ENCODE data around the gene METTL14.

The METTL14 gene

DNA sequence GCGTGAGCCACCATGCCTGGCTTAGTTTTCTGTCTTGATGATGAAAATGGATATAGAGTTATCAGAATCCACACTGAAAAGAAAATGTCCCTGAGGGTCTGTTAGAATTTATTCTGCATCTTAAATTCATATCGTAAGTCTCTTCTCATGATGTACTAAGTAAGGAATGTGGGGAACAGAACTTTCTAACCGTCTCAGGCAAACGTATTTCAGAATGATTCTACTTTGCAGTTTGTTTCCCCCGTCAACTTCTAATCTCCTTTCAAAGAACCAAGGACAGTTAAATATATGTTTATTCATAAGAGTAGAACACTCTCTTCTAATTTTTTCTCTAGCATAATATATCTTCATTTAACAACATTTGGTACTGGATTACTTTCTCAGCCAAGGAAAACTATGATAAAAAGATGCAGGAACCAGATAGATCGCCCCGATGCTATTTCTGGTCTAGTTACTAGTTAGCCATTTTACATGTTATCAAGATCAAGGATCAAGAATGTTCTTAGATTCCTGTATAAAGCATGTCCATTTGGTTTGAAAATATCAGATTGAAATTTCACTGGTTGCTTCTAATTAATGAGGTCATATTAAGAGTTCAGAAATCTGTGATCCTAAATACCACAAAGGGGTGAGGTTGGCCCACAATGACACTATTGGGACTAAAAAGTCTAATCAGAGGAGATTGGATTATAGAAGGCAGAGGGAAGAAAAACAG, 49.5 kb downstream of the METTL14 start:
- DNase-seq (ENCODE audit: low read depth), result no peak

DNA sequence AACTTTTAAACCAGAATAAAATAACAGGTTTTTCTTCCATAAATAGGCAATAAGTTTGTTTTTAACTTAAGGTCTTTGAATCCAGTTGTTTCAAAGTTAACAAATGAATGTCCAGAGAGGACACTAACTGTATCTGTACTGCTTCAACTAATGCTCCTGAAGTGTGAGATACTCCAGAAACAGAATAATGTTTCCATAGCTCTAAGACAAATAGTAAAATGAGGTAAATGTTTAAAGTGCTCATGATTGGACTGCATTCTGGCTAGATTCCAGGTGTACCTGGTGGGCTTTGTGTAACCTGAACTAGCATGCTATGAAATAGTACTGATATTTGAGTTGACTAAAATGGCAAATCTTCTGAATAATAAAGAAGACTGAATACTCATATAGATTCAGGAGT, 51.7 kb downstream of the METTL14 start:
- DNase-seq (ENCODE audit: low read depth), result no peak

DNA sequence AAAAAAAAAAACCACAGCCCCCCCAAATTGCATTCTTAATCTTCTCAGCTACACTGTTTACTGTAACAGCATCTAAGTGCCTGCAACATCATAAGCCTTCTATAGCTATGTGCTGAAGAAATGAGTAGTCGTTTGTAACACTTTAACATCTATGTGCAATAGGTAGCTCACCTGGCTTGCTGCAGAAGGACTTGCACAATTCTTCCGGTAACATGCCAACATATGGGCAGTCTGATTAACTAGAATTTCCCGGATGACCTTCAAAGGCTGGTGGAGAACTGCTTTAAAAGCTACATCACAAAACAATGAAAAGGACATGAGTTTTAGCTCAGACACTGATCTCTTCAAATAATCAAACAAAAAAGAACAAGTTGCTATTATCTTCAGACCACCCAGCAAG, 52.9 kb downstream of the METTL14 start:
- no peak for DNase-seq (ENCODE audit: low read depth)

DNA sequence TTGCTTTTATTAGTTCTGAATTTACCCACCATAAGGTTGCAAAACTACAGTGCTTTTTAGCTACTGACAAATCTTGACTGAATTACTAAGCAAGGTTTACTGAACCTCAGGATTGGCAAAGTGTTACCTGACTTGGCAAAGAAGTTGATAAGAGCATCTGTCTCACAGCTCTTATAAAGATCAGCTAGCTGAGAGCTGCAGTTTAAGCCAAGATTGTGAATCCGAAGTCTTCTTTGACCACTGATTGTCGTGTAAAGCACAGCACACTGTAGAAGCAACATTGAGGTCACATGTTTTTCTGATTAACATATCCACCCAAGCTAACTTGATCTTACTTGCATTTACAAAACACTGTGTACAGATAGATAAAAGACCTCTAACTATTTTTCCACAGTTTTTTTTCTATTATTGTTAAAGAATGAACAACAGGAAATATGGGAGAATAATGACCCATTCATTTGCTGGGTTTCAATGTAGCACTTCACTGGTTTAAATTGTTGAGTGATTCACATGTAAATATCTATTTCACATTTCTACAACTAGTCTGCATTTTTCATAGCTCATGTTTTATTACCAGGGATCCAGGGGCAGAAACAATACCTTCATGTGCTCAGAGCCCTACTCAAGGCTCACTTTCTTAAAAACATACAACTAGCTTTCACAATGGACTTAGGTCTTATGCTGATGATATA, 54.0 kb downstream of the METTL14 start:
- DNase-seq (ENCODE audit: low read depth), result no peak

DNA sequence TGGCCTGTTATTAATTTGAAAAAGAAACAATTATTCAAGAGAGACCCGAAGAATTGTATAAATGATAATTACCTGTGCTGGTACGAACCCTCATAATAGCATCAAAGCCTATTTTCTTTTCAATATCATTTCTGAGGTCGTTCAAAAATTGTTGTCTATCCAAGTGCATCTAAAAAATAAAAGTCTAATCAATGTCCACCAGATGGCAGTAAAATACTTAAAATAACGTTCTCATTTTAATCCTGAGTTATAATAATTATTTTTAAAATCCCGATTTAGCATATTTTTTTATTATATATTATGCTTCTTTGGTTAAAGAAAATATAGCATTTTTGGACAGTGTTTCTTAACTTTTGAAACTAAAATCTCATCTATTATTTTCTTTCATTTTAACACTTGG, 55.7 kb downstream of the METTL14 start:
- DNase-seq (ENCODE audit: low read depth), result no peak

DNA sequence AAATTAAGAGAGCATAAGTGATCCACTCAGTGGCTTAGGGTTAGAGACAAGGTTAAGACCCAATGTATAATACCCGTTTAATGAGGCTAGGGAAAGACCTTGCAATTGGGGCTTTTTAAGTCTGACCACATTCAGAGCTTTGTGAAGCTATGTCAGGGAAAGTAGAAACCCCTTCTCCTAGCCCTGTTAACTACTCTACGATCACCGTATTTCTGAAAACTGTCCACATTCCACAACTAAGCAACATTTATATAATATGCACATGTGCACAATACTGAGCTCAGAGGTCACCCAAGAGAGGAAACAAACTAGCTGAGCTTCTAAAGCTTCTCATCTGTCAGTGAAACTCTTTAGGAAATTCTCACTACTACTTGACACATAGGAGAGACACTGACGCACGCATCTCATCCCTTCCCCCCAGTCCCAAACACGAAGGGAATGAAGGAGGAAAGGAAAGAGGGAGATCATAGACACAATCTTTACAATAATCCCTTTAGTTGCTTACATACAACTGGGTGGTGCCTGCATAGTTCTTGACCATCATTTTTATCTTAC, 56.2 kb downstream of the METTL14 start:
- DNase-seq (ENCODE audit: low read depth), result no peak

DNA sequence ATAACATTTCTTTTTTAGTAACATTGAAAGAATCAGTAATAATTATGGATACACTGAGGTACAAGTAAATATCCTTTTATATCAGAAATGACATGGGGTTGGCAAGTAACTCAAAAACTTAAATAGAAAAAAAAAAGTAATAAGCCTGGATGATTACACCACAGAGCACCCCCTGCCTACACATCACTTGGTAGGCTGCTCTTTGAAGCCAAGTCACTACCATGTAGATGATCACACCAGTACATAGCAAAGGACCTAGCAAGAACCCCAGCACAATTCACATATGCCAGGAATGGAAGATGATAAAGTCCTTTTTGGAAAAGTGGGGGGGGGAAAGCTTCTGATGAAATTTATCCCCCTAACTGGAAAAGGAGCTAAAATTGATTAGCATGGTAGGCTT, 56.9 kb downstream of the METTL14 start:
- no peak for DNase-seq (ENCODE audit: low read depth)

DNA sequence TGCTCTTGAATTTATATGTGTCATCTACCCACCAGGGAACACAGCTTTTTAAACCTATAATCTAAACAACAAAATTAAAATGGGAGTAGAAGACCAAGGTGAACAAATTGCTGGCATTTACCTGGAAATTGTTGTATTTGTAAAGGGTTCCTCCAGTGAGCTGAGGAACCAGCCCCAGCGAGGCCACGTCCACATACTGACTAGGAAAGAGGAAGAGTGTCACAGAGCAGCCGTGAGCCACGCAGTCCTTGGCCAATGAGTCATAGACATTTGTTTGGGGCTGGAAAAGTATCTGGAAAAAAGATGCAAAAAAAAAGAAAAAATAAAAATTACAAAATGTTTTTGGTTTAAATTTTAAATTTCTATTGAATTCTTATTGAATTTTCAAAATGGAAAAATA, 58.7 kb downstream of the METTL14 start:
- no peak for DNase-seq (ENCODE audit: low read depth)

DNA sequence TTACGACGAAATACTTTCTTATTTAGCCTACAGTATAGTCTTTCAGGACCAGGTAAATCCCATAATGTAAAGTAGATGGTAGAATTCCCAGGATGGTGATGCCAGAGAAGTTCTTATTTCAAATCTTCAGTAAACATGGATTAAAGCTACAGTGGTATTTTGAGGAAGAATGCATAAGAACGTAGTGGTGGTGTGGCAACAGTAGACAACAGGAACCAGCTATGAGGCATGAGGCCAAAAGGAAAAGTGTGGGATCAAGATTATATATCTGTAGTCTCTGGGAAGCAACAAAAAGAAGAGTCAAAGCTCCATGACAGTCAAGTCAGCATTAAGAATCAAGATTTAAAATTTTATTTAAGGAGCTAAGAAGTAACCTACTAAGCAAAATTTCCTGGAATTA, 60.2 kb downstream of the METTL14 start:
- DNase-seq (ENCODE audit: low read depth), result no peak

DNA sequence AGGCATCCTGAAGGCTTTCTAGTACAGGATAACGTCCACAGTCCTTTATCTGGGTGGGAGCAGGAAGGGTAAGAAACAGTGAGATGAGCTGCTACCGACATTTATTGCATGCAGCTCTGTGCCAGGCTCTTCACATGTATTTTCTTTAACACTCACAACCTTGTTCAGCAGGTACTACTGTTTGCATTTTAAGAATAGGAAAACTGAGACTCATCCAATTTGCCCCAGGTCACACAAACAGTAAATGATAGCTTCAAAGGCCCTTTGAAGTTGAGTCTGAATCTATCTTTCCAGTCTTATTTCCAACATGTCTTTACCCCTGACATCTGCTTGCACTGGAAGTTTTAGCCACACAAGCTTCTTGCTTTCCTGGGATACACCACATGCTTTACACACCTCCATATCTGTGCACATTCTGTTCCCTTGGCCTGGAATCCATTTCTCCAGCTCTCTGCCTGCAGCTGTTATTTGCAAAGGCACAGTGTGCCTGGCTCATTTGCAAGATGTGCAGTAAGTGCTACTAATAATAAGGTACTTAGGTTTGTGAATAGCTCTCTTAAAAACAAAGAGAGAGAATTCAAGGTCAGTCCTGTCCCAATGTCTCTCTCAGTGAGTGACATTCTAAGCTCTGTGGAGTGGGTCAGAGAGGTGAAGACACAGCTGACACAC, 61.2 kb downstream of the METTL14 start:
- DNase-seq (ENCODE audit: low read depth), result no peak

DNA sequence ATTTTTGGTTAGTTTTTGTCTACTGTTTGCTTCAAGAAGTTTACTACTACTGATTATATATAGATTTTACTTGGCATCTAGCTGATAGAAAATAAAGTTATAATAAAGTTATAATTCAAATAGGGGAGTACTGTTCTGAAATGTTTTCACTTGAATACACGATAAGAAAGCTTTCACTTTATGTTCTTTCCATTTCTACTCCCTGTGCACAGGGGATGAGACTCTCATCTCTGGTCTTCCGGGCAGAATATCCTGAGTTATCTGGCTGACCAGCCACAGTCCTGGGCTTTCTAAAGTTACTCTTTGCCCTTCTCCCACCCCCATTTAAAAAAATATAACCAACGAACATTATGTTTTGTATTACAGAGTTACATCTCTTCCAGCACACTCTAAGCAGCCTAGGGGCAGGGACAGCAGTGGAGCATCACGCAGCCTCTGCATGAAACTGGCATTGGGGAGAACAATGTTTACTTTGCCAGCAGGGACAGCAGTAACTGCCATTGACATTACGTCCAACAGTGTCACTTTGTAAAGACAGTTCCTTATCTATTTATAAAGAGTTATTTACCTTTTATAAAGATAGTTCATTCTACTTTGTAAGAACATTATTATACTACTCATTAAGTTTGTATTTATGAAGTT, 64.3 kb downstream of the METTL14 start:
- no peak for DNase-seq (ENCODE audit: low read depth)

DNA sequence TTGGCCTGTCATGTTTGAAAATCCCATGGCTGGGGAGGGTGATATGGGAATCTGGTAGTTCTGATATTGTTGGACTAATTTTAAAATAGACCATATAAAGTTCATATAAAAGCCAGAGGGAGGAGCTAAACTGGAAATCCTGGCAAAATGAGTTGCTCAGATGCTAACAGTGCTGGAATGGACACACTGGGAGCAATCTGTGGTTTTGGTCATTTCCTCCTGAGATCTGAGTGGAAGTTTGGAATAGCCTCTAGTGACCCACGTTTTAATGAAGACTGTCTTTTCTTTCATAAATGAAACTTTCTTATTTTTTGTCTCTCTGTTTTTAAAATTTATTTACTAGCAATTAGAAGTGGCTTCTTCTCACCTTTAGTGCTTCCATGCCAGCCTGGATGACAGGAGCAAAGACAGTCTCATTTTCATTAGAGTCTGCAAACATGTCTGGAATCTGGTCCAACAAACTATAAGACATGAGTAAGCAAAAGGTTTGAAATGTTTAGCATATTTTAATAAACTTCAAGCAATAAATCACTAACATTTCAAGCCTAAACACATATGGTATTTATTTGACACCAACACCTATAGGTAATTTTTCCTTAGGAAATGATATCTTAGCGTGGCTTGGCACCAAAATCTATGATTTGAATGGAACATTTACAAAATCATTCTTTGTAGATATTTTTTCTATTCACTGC, 66.6 kb downstream of the METTL14 start:
- DNase-seq (ENCODE audit: low read depth), result peak; percentile 91

DNA sequence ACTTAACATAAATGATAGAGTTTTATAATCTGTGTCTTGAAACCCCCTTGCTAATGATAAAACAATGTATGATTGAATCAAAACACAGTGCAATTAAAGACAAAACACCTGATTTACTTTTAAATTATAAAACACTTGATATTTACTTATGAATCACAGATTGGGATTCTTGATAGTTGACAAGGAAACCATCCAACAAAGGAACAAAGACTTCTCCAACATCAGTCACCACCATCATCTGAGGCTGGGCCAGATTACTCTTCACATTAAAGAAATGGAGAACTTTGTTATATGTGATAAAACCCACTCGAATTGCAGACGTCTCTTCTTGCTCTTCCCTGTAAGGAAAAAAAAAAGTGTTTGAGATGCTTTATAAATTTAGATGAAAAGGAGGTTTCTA, 67.4 kb downstream of the METTL14 start:
- DNase-seq (ENCODE audit: low read depth), result no peak

DNA sequence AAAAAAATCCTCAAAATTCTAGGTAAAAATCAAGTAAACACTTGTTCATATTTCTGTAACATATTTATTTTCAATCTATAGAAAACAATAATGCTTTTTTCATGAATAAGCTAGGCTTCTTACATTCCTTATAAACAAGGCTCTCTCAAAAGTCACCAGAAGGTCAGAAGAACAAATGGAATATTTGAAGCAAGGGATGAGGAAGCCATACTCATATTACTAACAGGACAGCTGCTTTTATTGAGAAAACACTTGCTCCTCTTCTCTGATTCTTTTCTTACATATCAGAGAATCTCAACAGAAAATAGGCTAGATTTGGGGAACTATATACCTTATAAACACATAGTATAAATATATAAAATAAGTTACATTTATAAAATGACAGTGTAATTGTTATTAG, 67.9 kb downstream of the METTL14 start:
- no peak for DNase-seq (ENCODE audit: low read depth)

DNA sequence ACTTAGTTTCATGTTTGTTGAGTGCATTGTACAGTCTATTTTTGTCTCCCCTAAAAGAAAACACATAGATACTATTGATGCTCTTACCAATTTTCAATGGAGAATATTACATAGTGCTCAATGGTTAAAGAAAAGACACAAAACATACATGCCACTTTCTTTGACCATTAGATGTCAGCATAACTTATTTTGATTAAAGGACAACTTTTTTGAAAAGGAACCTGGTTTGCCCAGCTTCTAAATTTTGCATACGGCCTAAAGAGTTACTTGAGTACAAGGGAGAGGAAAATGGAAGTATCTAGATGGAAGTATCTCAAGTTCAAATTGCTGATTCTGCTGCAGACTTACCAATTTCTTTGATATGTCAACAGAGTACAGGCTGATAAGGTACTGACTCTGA, 68.5 kb downstream of the METTL14 start:
- DNase-seq (ENCODE audit: low read depth), result no peak

DNA sequence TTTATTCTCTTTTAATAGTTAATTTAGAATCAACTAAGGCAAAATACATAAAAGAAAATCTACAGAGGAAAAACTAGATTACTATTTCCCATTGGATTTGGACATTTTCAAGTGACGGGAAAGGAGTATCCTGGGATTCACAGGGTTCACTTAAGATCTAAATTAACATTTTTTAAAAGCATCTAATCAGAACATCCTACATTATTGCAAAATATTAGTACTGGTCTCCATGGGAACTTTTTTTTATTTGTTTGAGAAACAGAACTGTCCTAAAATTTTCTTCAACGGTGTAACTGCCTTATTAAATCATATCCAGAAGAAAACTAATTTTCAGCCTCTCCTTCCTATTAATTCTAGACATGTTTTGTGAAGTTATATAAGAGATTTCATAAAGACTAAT, 69.7 kb downstream of the METTL14 start:
- no peak for DNase-seq (ENCODE audit: low read depth)

DNA sequence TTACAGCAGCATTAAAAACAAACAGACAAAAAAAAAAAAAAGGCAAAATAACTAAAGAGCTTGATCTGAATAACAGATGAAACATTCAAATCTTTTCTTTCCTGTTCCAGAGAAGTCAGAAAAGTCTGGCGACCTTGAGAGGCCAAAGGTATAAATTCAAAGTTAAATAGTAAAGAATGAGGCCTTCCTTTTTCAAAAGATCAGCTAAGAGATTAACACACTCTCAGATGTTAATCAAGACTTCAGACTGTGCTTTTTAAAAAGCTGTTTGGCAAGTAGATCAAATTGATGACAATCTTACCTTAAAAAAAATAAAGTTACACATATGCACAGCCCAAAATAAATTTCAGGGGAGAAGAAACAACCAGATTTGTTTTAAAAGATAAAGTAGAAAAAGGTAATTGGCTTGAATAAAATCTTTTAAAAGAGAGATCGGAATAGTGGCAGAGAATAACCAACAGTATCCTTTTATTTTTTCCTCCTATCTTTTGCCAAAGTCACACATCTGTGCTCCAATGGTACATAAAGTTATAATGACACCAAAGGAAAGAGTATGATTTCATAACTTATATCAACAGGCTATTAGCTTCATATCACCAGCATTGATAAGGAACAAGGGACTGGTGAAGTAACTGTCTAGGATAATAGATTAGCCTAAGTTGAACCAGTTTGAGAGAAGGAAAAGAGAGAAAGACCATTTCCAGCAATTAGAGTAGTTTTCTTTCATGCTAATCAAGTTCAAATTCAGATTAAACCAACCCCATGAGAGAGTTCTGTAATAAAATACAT, 70.4 kb downstream of the METTL14 start:
- DNase-seq (ENCODE audit: low read depth), result no peak

DNA sequence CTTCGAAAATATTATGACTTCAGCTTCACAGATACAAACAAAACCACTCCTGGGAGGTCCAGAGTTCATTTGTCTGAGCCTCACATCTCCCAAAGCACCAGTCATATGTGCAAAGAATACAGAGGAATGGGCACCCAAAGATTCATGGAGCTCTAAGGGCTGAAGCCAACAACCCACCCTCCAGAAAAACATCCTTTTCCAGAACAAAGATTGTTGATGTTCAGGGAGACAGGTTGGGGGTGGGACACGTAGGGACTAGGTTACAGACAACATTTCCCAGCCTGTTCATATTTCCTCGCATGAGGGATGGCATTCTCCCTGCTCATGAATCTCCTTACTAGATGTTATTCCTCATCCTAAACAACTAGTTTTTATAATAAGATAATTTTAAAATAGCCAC, 71.2 kb downstream of the METTL14 start:
- DNase-seq (ENCODE audit: low read depth), result no peak

DNA sequence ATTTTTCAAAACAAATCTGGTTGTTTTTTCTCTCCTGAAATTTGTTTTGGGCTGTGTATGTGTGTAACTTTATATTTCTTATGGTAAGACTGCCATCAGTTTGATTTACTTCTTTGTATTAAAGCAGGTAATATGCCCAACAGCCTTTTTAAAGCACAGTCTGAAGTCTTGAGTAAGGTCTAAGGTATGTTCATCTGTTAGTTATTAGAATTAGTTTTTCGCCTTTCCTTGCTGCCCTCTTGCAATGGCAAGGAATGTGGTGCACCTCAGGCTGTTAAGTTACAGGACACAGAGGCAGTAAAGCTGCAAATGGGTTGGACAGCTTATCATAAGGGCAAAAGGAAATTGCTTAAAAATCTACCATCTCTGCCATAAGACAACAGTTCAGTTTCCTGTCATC, 71.8 kb downstream of the METTL14 start:
- no peak for DNase-seq (ENCODE audit: low read depth)

DNA sequence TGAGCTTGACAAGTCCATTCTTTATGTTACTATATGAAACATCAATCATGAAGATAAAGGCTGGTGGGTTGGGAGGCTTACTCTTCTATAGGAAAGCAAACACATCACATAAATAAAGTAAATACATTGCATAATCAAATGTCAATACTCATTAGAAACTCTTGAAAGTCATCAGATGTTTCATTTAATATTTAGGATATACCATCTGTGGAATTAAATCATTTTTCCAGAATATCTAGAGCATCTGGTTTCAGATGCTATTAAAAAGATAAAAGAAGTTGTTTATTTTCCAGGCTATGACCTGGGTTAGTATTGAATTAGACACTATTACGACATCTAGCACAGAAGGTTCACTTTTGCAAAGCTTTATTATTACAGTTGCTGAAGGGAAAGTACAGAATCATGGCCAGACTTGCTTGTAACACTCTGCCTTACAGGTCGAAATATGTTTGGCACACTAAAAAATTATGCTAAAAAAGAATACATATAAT, 72.6 kb downstream of the METTL14 start:
- DNase-seq (ENCODE audit: low read depth), result no peak

DNA sequence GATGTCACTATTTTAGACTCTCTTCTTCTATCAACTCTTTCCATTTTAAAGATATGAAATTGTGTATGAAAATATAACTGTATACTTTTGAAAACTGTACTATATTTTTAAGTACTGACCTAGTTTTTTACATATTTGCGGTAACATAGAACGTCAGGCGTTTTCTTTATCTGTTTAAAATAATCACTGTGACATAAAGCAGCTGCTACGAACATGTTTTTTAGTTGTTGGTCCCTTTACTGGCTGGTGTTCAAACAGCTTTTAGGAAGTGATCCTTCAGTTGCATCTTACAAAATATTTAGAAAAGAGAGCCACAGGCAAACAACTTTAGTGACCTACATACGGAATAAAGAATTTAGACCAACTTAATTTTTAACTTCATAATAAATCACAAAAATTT, 73.1 kb downstream of the METTL14 start:
- DNase-seq (ENCODE audit: low read depth), result no peak

Data from stromal cell of bone marrow (primary cell).